ENCODE measurements around the gene BEST2. TPM values are rescaled to one million over a fixed set of nuclear protein-coding genes. Genes with fewer than 3 reads are reported as not detected.

BEST2 gene
- total and polyA plus RNA-seq, 12 donors, result not detected

DNA sequence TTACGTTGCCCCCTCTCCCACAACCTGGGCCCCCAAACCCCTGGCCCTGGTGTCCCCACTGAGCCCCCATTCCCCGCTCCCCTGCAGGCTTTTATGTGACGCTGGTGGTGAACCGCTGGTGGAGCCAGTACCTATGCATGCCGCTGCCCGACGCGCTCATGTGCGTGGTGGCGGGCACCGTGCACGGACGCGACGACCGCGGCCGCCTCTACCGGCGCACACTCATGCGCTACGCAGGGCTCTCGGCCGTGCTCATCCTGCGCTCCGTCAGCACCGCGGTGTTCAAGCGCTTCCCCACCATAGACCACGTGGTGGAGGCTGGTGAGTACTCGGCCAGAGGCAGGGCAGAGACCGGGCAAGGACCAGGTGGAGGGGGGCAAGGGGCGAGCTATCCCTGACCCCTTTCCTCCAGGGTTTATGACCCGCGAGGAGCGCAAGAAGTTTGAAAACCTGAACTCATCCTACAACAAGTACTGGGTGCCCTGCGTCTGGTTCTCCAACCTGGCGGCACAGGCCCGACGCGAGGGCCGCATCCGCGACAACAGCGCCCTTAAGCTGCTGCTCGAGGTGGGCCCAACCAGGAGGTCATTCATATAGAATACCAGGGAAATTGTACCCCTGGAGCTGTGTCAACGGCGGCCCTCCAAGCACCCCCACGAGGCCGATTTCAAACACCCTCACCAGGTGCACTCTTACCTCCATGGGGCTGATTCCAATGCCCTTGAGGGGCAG, 3.0 kb downstream of the BEST2 start:
- ATAC-seq (no peak), DNase-seq (no peak)
- TF ChIP-seq, protein P1, sequence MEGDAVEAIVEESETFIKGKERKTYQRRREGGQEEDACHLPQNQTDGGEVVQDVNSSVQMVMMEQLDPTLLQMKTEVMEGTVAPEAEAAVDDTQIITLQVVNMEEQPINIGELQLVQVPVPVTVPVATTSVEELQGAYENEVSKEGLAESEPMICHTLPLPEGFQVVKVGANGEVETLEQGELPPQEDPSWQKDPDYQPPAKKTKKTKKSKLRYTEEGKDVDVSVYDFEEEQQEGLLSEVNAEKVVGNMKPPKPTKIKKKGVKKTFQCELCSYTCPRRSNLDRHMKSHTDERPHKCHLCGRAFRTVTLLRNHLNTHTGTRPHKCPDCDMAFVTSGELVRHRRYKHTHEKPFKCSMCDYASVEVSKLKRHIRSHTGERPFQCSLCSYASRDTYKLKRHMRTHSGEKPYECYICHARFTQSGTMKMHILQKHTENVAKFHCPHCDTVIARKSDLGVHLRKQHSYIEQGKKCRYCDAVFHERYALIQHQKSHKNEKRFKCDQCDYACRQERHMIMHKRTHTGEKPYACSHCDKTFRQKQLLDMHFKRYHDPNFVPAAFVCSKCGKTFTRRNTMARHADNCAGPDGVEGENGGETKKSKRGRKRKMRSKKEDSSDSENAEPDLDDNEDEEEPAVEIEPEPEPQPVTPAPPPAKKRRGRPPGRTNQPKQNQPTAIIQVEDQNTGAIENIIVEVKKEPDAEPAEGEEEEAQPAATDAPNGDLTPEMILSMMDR (IDR thresholded peaks at IDR 0.05), result no peak
- peaks cover 0 to 42% (median 26%) of the 10 kb centered on the region in 7 donors for H3K27me3 ChIP-seq
- intact Hi-C loops (cut with DNase I), result loop anchor here in 3 of 10 donors (5.0 kb wide), 3 partner anchors 37 to 93 kb away; no protein-coding TSS in a partner anchor
- H3K27ac ChIP-seq, result no peak overlapping the region
- peaks cover 0 to 13% (median 11%) of the 10 kb centered on the region in 9 donors for H3K4me1 ChIP-seq
- H3K4me3 ChIP-seq, result no peak overlapping the region
- no peaks in the 10 kb centered on the region for H3K9me3 ChIP-seq
- 66% methylated on average over 50 of the region's 50 CpGs for WGBS, 2 donors
- no peaks in the 10 kb centered on the region for H3K36me3 ChIP-seq

DNA sequence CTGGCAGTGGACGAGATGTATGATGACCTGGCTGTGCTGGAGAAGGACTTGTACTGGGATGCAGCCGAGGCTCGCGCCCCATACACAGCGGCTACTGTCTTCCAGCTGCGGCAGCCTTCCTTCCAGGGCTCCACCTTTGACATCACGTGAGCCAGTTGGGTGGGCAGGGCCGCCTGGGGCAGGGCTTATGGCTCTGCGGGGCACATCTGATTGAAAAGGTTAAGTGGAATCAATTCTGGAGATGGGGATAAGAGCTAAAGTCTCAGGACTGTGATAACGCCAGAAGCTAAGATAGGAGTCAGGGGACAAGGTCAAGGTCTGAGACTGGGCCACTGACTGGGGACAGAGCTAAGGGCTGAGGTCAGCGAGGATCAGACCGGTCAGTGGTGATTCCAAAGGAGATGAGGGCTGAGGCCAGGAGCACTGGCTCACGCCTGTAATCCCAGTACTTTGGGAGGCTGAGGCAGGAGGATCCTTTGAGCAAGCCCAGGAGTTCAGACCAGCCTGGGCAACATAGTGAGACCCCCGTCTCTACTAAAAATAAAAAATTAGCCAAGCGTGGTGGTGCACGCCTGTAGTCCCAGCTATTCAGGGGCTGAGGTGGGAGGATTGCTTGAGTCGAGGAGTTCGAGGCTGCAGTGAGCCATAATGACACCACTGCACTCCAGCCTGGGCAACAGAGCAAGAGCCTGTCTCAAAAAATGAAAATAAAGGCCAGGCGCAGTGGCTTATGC, 4.7 kb downstream of the BEST2 start:
- Histone ChIP-seq H3K36me3 (peaks cover 0 to 2% (median 0%) of the 10 kb centered on the region in 9 donors), H3K27ac (no peak overlapping the region), H3K9me3 (no peaks in the 10 kb centered on the region), H3K4me1 (peaks cover 0 to 19% (median 11%) of the 10 kb centered on the region in 9 donors), H3K4me3 (no peak overlapping the region), H3K27me3 (peaks cover 0 to 26% (median 9%) of the 10 kb centered on the region in 7 donors)
- 78 to 82% methylated on average over 19 of the region's 19 CpGs for WGBS, 2 donors
- DNase-seq (no peak), ATAC-seq (no peak)
- intact Hi-C loops (cut with DNase I), result loop anchor here in 3 of 10 donors (5.0 kb wide), 3 partner anchors 39 to 91 kb away; no protein-coding TSS in a partner anchor
- TF ChIP-seq, protein P1 (IDR thresholded peaks at IDR 0.05), result no peak

DNA sequence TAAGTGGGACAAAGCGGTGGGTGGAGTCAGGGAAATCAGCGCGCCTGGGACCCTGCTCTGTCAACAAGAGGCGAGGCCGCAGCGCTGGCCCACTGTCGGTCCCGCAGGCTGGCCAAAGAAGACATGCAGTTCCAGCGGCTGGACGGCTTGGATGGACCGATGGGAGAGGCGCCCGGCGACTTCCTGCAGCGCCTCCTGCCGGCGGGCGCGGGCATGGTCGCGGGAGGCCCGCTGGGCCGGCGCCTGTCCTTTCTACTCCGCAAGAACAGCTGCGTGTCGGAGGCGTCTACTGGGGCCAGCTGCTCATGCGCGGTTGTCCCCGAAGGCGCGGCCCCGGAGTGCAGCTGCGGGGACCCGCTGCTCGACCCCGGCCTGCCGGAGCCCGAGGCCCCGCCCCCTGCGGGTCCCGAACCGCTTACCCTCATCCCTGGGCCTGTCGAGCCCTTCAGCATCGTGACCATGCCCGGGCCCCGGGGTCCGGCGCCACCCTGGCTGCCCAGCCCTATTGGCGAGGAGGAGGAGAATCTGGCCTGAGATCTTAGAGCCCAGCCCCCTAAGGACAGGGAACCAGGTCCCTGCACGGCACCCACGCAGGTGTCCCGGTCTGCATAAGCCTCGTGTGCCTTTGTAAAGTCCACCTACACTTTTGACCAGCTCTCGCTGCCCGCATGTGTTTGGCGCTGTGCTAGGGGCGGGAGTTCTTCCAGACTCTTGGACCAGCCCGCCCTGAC, 6.1 kb downstream of the BEST2 start:
- Histone ChIP-seq H3K9me3 (no peaks in the 10 kb centered on the region), H3K36me3 (peaks cover 0 to 16% (median 7%) of the 10 kb centered on the region in 9 donors), H3K27ac (peak overlapping the region; percentile 28 to 64 (median 52)), H3K4me3 (peak overlapping the region in 9 of 10 donors; percentile 21 to 50 (median 42)), H3K4me1 (peaks cover 0 to 31% (median 12%) of the 10 kb centered on the region in 9 donors), H3K27me3 (peaks cover 0 to 13% (median 4%) of the 10 kb centered on the region in 7 donors)
- WGBS, 2 donors, result 7% methylated on average over 60 of the region's 60 CpGs
- TF ChIP-seq, protein P1 (IDR thresholded peaks at IDR 0.05), result peak; percentile 77 to 97 (median 92)
- DNase-seq, result peak; percentile 60 to 73
- ATAC-seq, result peak; percentile 73 to 86 (median 76)
- intact Hi-C loops (cut with DNase I), result loop anchor here in 3 of 10 donors (5.0 kb wide), 3 partner anchors 40 to 90 kb away; no protein-coding TSS in a partner anchor

DNA sequence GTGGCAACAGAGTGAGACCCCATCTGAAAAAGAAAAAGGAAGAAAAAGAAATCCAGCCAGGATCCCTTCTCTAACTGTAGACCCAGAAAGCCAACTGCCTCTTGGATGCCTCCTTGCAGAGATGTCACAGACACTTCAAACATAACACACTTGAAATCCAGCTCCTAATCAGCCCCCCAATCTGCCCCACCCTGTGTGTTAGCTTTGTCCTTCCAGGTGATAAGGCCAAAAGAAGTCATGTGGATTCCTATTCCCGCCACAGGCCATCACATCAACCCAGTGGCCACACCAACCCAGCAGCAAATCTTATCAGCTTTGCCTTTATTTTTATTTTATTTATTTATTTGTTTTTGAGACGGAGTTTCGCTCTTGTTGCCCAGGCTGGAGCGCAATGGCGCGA, 8.1 kb downstream of the BEST2 start:
- H3K27me3 ChIP-seq, result peaks cover 0 to 2% (median 0%) of the 10 kb centered on the region in 7 donors
- no peak overlapping the region for H3K27ac ChIP-seq
- 86 to 93% methylated on average over 6 of the region's 6 CpGs for WGBS, 2 donors
- H3K36me3 ChIP-seq, result peaks cover 0 to 35% (median 10%) of the 10 kb centered on the region in 9 donors
- intact Hi-C loops (cut with DNase I), result loop anchor here in 8 of 10 donors (2.0 to 5.0 kb wide), 4 partner anchors 38 to 88 kb away; no protein-coding TSS in a partner anchor
- H3K4me3 ChIP-seq, result no peak overlapping the region
- TF ChIP-seq, protein P1 (IDR thresholded peaks at IDR 0.05), result no peak
- DNase-seq (no peak), ATAC-seq (no peak)
- H3K9me3 ChIP-seq, result no peaks in the 10 kb centered on the region
- peaks cover 0 to 44% (median 12%) of the 10 kb centered on the region in 9 donors for H3K4me1 ChIP-seq
